ENCODE results near the gene CCM2. TPM values are rescaled to one million over a fixed set of nuclear protein-coding genes. Genes with fewer than 3 reads are reported as not detected.
A peak's percentile ranks its signal among the peaks of the same experiment; 100 is the strongest.

The CCM2 gene
- 26.2 and 28.3 TPM in 2 replicates for total RNA-seq (2014; rRNA removed; shearing (Covaris generic))

DNA sequence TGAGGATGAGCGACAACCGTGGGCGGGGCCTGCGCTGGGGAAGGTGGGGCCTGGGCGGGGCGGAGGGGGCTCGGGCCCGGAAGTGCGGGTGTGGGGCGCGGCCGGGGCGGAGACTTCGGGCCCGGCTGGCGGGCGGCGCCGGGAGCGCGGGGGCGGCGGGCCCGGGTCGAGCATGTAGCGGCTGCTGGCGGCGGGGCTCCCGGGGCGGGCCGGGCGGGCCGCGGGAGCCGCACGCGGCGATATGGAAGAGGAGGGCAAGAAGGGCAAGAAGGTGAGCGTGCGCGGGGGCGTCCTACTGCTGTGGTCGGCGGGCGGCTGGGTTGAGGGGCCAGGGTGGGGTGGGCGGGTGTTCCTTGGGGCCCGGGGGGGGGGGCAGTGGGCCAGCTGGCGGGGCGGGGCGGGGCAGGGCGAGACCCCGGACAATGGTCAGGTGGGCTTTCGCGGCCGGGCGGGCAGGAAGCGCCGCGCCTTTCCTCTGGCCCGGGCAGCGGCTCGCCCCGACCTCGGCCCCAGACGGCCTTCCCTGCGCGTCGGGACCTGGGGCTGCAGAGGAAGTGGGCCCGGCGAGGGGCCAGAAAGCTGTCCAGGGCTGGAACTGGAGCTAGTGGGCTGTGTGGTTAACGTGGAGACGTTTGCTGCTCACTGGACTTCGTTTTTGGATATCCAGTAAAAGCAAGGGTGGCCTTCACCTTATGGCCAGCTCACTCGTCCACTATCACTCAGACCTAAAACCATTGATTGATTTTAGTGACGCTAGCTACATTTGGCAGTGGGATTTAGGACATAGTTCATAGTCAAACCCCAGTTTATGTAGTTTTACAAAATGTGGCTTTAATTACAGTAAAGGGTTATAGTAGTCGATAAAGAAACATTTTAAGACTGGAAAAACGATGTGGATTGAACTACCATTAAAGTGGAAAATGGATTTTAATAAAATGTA, at the start of gene CCM2:
Gene CCM2 (plus strand): TSS at position 109 of the 940 bp plus-strand sequence. CDS start 133 bp downstream, at position 242.
- H3K9me3 ChIP-seq (replicated peaks): no peaks in the 10 kb centered on the region
- peak within 1 kb of the TSS; percentile 65 for H3K27ac ChIP-seq
- no peaks in the 10 kb centered on the region; the same call in 1 of the 2 replicates for H3K36me3 ChIP-seq
- peaks cover 8% of the 10 kb centered on the region for H3K4me1 ChIP-seq
- H3K27me3 ChIP-seq: no peaks in the 10 kb centered on the region
- H3K4me3 ChIP-seq: peak within 1 kb of the TSS; percentile 96
- peak; percentile 67 to 68 for DNase-seq

- H3K27me3 ChIP-seq: no peaks in the 10 kb centered on the region; the same call in 1 of the 2 replicates
- no peak for DNase-seq
- H3K4me1 ChIP-seq: peaks cover 9% of the 10 kb centered on the region
- no peaks in the 10 kb centered on the region for H3K36me3 ChIP-seq
- no peaks in the 10 kb centered on the region for H3K9me3 ChIP-seq (replicated peaks)
- no peak overlapping the region for H3K4me3 ChIP-seq
- no peak overlapping the region for H3K27ac ChIP-seq
Observed at GRCh38 chr7:44953156-44953555, 46.8 kb upstream of the CCM2 start.

- Histone ChIP-seq H3K4me1 (peaks cover 9% of the 10 kb centered on the region), H3K27me3 (no peaks in the 10 kb centered on the region), H3K27ac (no peak overlapping the region), H3K4me3 (no peak overlapping the region), H3K36me3 (no peaks in the 10 kb centered on the region), H3K9me3 (replicated peaks) (no peaks in the 10 kb centered on the region)
- no peak for DNase-seq
Observed at GRCh38 chr7:44955733-44956132, 44.3 kb upstream of the CCM2 start.

DNA sequence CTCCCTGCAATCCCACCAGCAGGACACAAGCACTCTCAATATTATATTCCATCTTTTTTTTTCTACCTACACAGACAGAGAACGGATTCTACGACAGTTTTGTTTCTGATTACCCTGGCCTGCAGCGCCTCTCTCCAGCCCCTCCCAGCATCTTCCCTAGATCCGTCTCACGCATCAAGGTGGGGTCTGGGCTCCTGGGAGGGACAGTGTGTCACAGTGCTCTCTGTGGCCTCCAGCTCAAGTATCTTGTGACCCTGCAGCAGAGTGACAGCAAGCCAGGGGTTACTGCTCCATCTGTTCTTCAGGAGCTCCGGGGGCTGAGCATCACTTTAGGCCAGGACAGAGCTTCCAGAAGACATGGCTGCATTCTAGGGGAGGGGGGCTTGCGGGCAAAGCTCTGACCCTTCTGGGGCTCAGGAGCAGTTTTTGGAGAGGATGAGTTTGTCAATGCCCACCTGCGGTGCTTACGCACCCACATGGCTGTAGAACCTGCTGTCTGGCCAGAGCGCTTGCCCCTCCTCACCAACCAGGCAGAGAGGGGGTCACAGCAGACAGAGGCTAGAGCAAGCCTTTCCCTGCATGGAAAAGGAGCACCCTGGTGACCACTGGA, 43.7 kb upstream of the CCM2 start:
- Histone ChIP-seq H3K27ac (no peak overlapping the region), H3K27me3 (no peaks in the 10 kb centered on the region), H3K9me3 (replicated peaks) (no peaks in the 10 kb centered on the region), H3K4me3 (no peak overlapping the region), H3K4me1 (peaks cover 9% of the 10 kb centered on the region), H3K36me3 (no peaks in the 10 kb centered on the region)
- DNase-seq: no peak

- Histone ChIP-seq H3K27ac (no peak overlapping the region), H3K9me3 (replicated peaks) (no peaks in the 10 kb centered on the region)
Observed at GRCh38 chr7:44958645-44959344, 41.2 kb upstream of the CCM2 start.

DNA sequence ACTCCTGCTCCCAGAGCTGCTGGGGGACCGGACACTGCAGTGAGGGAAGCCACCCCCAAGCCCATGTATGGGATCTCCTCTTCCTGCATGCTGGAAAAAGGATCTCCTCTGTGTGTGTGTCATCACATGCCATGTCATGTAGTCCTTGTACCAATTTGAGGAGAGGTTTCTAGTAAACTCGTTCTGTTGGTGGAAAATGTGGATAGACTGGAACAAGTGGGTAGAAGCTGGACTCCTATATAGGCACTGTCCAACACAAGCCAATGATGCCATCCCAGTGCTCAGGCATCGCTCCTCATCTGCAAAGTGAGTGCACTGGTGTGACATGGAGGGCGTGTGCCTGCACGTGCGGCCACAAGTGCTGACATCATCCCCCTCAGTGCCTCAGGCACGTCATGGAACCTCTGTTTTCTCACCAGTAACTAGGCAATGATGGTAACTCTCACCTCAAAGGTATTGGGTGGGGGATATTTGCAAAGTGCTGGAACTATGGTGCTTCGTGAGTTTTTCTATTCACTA, 40.5 kb upstream of the CCM2 start:
- H3K9me3 ChIP-seq (replicated peaks): no peaks in the 10 kb centered on the region
- peaks cover 9% of the 10 kb centered on the region for H3K4me1 ChIP-seq
- H3K36me3 ChIP-seq: no peaks in the 10 kb centered on the region
- H3K27me3 ChIP-seq: no peaks in the 10 kb centered on the region
- no peak overlapping the region for H3K27ac ChIP-seq
- no peak overlapping the region for H3K4me3 ChIP-seq
- DNase-seq: no peak

More at GRCh38 chr7:44958645-44959344, 41.2 kb upstream of the CCM2 start:
- peaks cover 9% of the 10 kb centered on the region for H3K4me1 ChIP-seq
- no peaks in the 10 kb centered on the region for H3K27me3 ChIP-seq
- no peak for DNase-seq
- H3K36me3 ChIP-seq: no peaks in the 10 kb centered on the region
- no peak overlapping the region for H3K4me3 ChIP-seq

DNA sequence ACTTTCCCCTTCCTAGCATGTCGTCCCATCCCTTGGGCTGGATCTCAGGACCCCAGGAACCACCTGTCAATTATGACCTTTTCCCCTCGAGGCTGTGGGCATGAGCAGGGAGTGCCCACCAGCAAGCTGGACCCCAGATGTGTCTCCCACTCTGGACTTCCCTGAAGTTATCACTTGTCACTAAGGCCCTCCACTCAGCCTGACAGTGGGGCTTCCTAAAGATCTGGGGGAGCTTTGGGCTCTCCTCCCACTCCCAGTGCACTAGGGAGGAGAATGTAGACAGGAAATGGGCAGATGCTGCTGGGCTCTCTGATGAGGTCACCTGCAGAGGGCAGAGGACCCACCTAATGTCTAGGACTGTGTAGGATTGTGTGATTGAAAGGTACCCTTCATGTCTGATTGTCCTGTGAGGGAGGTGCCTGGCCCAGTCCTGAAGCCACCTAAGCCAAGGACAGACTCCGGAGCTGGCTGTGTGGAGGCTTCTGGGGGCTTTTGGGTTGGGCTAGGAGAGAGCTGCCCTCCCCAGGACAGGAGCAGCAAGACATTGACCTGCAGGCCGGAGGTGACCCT, 39.9 kb upstream of the CCM2 start:
- Histone ChIP-seq H3K27ac (no peak overlapping the region), H3K4me3 (no peak overlapping the region), H3K4me1 (peaks cover 8% of the 10 kb centered on the region), H3K36me3 (no peaks in the 10 kb centered on the region), H3K9me3 (replicated peaks) (no peaks in the 10 kb centered on the region), H3K27me3 (no peaks in the 10 kb centered on the region)
- DNase-seq: no peak

GRCh38 chr7:44961844-44962482, 38.0 kb upstream of the CCM2 start:
- no peak overlapping the region for H3K4me3 ChIP-seq
- H3K36me3 ChIP-seq: no peaks in the 10 kb centered on the region
- no peaks in the 10 kb centered on the region; the same call in 1 of the 2 replicates for H3K4me1 ChIP-seq
- no peak for DNase-seq
- H3K9me3 ChIP-seq (replicated peaks): no peaks in the 10 kb centered on the region
- H3K27me3 ChIP-seq: no peaks in the 10 kb centered on the region
- H3K27ac ChIP-seq: no peak overlapping the region

GRCh38 chr7:44962483-44963251, 37.3 kb upstream of the CCM2 start:
- DNase-seq: no peak
- Histone ChIP-seq H3K4me1 (no peaks in the 10 kb centered on the region; the same call in 1 of the 2 replicates), H3K27me3 (no peaks in the 10 kb centered on the region), H3K9me3 (replicated peaks) (no peaks in the 10 kb centered on the region), H3K27ac (no peak overlapping the region), H3K4me3 (no peak overlapping the region), H3K36me3 (no peaks in the 10 kb centered on the region)

- Histone ChIP-seq H3K27ac (no peak overlapping the region), H3K4me3 (no peak overlapping the region), H3K27me3 (no peaks in the 10 kb centered on the region), H3K4me1 (no peaks in the 10 kb centered on the region; the same call in 1 of the 2 replicates), H3K36me3 (no peaks in the 10 kb centered on the region), H3K9me3 (replicated peaks) (no peaks in the 10 kb centered on the region)
- DNase-seq: no peak
Observed at GRCh38 chr7:44963364-44964290, 36.4 kb upstream of the CCM2 start.

GRCh38 chr7:44964384-44964830, 35.6 kb upstream of the CCM2 start:
- Histone ChIP-seq H3K36me3 (no peaks in the 10 kb centered on the region), H3K4me3 (no peak overlapping the region), H3K9me3 (replicated peaks) (no peaks in the 10 kb centered on the region), H3K27ac (no peak overlapping the region), H3K4me1 (no peaks in the 10 kb centered on the region; the same call in 1 of the 2 replicates), H3K27me3 (no peaks in the 10 kb centered on the region)
- DNase-seq: peak in 1 of 2 experiments; percentile 51

DNA sequence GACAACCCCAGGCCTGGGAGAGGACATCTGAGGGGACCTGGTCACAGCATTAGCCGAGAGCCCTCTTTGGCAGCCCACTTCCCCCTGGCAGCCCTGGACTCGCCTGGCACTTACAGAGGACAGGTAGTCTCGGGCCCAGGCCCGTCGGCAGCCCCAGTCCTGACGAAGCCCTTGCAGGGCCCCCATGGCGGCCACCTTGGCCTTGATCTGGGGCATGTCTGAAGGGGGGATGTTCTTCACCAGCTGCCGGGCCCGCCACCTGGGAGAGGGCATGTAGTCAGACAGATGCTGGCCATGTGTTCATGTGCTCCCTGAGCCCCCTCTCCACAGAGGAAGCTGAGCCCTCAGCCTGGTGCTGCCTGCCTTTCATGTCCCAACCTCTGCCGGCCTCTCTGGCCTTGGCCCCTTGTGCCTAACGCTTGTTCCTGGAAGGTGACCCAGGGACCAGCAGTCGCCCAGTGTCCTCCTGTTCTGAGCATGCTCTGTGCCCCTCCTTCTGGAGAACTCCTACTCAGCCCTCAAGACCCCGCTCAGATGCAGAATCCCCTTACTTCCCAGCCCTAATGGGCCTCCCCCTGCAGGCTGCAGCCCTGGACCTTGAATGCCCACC, 35.1 kb upstream of the CCM2 start:
- no peak for DNase-seq
- H3K4me3 ChIP-seq: no peak overlapping the region
- H3K9me3 ChIP-seq (replicated peaks): no peaks in the 10 kb centered on the region
- no peaks in the 10 kb centered on the region for H3K27me3 ChIP-seq
- no peaks in the 10 kb centered on the region; the same call in 1 of the 2 replicates for H3K4me1 ChIP-seq
- H3K27ac ChIP-seq: no peak overlapping the region
- no peaks in the 10 kb centered on the region for H3K36me3 ChIP-seq
